ENCODE results near the gene ARHGAP42. TPM values are rescaled to one million over a fixed set of nuclear protein-coding genes. Genes with fewer than 3 reads are reported as not detected.

Gene ARHGAP42
- total and polyA plus RNA-seq, 3 donors from 2014 or later = 9.8 to 12.1 (median 10.4) TPM

- Histone ChIP-seq H3K4me1 (peaks cover 16% of the 10 kb centered on the region), H3K27ac (peak overlapping the region in 1 of 2 donors; percentile 31), H3K36me3 (ENCODE audit: low read depth, missing control alignments) (no peaks in the 10 kb centered on the region), H3K4me3 (no peak overlapping the region), H3K27me3 (no peaks in the 10 kb centered on the region), H3K9me3 (no peaks in the 10 kb centered on the region)
- no peak for TF ChIP-seq CTCF (IDR thresholded peaks at IDR 0.05)
- TF ChIP-seq POLR2A (IDR thresholded peaks at IDR 0.05) = no peak
- peak; percentile 20 for DNase-seq
- 48 to 58% methylated on average over 2 of the region's 2 CpGs for WGBS, 2 donors
- intact Hi-C loops (cut with DNase I; ENCODE audit: low total_unique reads) = no loop called here
Measured at GRCh38 chr11:100821198-100821597, 134.1 kb downstream of the ARHGAP42 start.

DNA sequence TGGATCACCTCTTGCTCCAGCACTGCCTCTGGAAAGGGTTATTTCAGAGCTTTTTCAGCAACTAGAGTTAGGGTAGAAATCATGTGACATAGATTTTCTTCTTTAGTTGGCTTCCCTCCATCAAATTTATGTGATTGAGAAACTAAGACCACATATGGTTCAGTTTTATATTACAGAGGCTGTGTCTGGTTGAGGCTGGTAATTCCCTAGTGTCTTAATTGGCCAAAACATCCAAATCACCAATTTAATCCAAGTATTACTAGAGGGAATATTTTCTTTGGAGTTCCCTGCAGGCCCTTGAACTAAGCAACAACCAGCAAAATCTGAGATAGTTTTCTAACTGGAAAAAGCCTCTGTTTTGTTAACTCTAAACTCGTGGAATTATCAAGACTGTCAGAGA is 136.3 kb downstream of the ARHGAP42 start:
- H3K27me3 ChIP-seq = no peaks in the 10 kb centered on the region
- H3K4me3 ChIP-seq = no peak overlapping the region
- H3K27ac ChIP-seq = peak overlapping the region in 1 of 2 donors; percentile 12
- H3K36me3 ChIP-seq (ENCODE audit: low read depth, missing control alignments) = no peaks in the 10 kb centered on the region
- TF ChIP-seq CTCF (IDR thresholded peaks at IDR 0.05) (no peak), POLR2A (IDR thresholded peaks at IDR 0.05) (no peak)
- H3K9me3 ChIP-seq = no peaks in the 10 kb centered on the region
- DNase-seq = no peak
- intact Hi-C loops (cut with DNase I; ENCODE audit: low total_unique reads) = no loop called here
- H3K4me1 ChIP-seq = peaks cover 10% of the 10 kb centered on the region
- WGBS, 2 donors = 17 to 34% methylated on average over 1 of the region's 1 CpG

GRCh38 chr11:100824041-100824809 is 137.1 kb downstream of the ARHGAP42 start:
- H3K9me3 ChIP-seq = no peaks in the 10 kb centered on the region
- no peaks in the 10 kb centered on the region for H3K27me3 ChIP-seq
- TF ChIP-seq CTCF (IDR thresholded peaks at IDR 0.05) (no peak), POLR2A (IDR thresholded peaks at IDR 0.05) (no peak)
- intact Hi-C loops (cut with DNase I; ENCODE audit: low total_unique reads) = no loop called here
- no peak overlapping the region for H3K4me3 ChIP-seq
- H3K4me1 ChIP-seq = peaks cover 9% of the 10 kb centered on the region
- 78 to 83% methylated on average over 4 of the region's 4 CpGs for WGBS, 2 donors
- no peak for DNase-seq
- H3K27ac ChIP-seq = no peak overlapping the region
- no peaks in the 10 kb centered on the region for H3K36me3 ChIP-seq (ENCODE audit: low read depth, missing control alignments)

- Histone ChIP-seq H3K4me3 (no peak overlapping the region), H3K4me1 (peaks cover 10% of the 10 kb centered on the region), H3K27me3 (no peaks in the 10 kb centered on the region), H3K36me3 (ENCODE audit: low read depth, missing control alignments) (no peaks in the 10 kb centered on the region), H3K27ac (no peak overlapping the region), H3K9me3 (no peaks in the 10 kb centered on the region)
- DNase-seq = no peak
- WGBS, 2 donors = 83 to 89% methylated on average over 3 of the region's 3 CpGs
- intact Hi-C loops (cut with DNase I; ENCODE audit: low total_unique reads) = no loop called here
- no peak for TF ChIP-seq POLR2A (IDR thresholded peaks at IDR 0.05)
- TF ChIP-seq CTCF (IDR thresholded peaks at IDR 0.05) = no peak
Measured at GRCh38 chr11:100825626-100826025, 138.5 kb downstream of the ARHGAP42 start.

Measured in testis (tissue), 3 donors.